Activated CD8-positive, alpha-beta memory T cell treated with anti-CD3 and anti-CD28 coated beads for 24 hours (primary cell): ENCODE measurements around the gene FZD2.
"Not testable (repeated sequence)": the region's sequence is repeated elsewhere in the genome, so short reads cannot be mapped to it uniquely, and the experiment has no call there.

ENCODE experiments used
- DNase-seq: peaks from one replicate; pipeline ENCODE4 v3.0.0-alpha.2; 2020

FZD2 gene

GRCh38 chr17:44556832-44557606 is at the start of gene FZD2:
Gene FZD2, plus strand, starts transcription at chr17:44557484. Its CDS starts 205 bp downstream, at chr17:44557689.
- peak; percentile 78 for DNase-seq

GRCh38 chr17:44511241-44512134 is 45.8 kb upstream of the FZD2 start:
- DNase-seq: peak; percentile 44

- no peak for DNase-seq
These were observed 39.3 kb upstream of the FZD2 start for GRCh38 chr17:44518032-44518431.

DNA sequence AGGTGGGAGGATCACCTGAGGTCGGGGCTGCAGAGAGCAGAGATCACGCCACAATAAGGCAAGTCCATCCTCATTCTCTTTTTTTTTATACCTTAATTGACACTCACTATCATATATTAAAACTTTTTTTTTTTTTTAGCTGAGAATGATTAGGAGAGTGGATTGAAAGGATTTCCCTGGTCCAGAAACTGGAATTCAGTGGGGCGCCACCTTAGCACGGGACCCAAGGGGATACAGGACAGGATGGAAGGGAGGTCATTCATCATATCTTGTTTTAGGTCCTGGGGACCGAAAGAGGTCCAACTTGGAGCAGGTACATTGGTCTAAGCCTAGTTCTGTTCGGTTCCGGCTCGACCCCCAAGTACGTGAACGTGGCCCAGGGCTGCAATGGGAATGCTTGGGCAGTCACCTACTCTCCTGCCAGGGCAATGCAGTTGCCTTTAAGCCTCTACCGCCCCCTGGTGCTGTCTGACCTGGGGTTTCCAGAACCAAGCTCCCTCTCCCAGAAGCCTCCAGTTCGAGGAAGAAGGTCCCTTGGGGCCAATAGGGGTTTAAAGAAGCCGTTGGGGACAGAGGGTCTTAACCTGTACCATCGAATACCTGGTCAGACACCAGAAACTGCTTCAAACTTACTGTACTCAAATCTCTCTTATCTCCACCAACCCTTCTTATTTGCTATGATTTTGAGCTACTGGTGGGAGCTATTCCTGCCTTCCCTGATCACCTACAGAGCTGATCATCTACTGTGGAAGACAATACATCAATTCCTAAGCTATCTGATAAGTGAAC is 34.2 kb upstream of the FZD2 start:
- peak; percentile 76 for DNase-seq

- DNase-seq: no peak
These were observed 33.7 kb upstream of the FZD2 start for GRCh38 chr17:44523672-44523972.

GRCh38 chr17:44527102-44527501 is 30.2 kb upstream of the FZD2 start:
- DNase-seq: no peak

DNA sequence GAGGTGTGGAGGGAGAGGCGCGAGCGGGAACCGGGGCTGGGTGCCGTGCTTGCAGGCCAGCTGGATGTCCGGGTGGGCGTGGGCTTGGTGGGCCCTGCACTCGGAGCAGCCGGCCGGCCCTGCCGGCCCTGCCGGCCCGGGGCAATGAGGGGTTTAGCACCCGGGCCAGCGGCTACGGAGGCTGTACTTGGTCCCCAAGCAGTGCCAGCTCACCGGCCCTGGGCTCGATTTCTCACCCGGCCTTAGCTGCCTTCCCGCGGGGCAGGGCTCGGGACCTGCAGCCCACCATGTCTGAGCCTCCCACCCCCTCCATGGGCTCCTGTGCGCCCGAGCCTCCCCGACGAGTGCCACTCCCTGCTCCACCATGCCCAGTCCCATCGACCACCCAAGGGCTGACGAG is 29.3 kb upstream of the FZD2 start:
- DNase-seq: no peak

- no peak for DNase-seq
These were observed 27.4 kb upstream of the FZD2 start for GRCh38 chr17:44529864-44530263.

DNA sequence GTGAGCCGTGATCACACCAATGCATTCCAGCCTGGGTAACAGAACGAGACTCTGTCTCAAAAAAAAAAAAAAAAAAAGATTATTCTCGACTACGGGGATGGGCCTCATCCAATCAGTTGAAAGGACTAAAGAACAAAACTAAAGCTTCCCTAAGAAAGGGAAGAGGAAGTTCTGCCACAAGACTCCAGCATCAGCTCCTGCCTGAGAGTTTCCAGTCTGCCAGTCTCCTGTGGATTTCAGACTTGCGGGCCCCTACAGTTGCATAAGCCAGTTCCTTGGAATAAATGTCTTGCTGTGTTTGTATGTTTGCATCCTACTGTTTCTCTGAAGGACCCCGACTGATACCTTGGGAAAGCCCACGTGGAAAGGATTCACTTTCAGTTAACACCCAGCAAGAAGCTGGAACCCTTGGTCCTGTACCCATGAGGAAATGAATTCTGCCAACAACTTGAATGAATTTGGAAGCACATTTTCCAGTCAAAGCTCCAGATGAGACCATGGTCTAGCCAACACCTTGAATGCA is 26.3 kb upstream of the FZD2 start:
- no peak for DNase-seq

- DNase-seq: peak; percentile 95
These were observed 23.6 kb upstream of the FZD2 start for GRCh38 chr17:44533533-44534246.

- no peak for DNase-seq
These were observed 21.0 kb upstream of the FZD2 start for GRCh38 chr17:44536090-44536953.

DNA sequence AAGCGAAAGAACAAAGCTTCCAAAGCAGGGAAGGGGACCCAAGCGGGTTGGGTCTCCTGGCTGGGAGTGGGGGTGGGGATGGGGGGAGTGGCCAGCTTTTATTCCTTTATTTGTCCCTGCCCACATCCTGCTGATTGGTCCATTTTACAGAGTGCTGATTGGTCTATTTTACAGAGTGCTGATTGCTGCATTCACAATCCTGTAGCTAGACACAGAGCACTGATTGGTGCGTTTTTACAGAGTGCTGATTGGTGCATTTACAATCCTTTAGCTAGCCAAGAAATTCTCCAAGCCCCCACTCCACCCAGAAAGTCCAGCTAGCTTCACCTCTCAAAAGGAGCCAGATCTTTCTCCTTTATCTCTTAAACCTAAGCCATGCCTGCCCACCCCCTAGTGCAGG is 19.4 kb upstream of the FZD2 start:
- DNase-seq: not testable (repeated sequence)

DNA sequence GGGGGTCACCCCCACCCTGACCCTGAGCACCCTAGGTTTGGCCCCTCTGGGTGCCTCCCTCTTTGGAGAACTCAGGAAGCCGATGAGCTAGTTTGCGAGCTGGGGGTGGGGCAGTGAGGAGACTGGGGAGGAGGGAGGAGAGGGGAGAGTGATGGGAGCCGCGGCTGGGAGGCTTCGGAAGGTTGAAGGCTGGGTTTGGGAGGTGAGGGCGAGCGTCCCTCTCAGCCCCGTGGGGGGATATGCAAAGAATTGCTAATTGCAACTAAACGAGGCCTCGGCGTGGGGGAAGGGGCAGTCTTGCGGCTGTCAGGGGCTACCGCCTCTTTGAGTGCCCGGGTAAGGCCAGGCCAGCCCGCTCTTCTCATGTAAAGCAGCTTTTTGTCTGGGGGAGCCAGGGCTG is 17.6 kb upstream of the FZD2 start:
- DNase-seq: no peak

DNA sequence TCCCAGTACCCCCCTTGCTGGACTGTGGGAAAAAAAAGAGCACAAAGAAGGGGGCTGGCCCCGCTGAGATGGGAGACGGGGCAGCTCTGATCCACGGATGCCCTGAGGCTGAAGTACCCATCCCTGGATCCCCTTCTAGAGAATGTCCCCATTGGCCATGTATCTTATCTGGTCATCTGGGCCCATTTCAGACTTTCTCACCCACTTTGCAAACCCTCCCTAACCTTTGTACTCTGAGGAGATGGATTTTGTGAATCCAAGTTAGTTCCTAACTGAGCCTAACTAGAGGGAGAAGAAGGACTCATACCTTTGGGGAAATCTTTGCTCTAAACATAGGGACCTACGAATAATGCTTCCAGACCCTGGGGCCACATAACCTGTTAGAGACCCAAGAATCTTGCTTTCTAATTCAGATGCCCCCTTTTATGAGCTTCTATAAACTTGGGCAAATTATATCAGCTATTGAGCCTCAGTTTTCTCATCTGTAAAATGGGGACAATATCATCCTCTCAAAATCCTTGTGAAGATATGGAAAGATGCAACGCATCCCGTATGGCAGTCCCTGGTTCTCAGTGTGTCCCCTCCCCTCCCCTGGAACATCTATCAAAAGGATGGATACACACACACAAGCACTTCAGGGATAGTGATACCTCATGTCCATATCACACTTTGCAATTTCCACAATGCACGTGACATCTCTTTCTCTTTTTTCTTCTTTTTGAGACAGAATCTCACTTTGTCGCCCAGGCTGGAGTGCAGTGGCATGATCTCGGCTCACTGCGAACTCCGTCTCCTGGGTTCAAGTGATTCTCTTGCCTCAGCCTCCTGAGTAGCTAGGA is 16.8 kb upstream of the FZD2 start:
- DNase-seq: no peak

DNA sequence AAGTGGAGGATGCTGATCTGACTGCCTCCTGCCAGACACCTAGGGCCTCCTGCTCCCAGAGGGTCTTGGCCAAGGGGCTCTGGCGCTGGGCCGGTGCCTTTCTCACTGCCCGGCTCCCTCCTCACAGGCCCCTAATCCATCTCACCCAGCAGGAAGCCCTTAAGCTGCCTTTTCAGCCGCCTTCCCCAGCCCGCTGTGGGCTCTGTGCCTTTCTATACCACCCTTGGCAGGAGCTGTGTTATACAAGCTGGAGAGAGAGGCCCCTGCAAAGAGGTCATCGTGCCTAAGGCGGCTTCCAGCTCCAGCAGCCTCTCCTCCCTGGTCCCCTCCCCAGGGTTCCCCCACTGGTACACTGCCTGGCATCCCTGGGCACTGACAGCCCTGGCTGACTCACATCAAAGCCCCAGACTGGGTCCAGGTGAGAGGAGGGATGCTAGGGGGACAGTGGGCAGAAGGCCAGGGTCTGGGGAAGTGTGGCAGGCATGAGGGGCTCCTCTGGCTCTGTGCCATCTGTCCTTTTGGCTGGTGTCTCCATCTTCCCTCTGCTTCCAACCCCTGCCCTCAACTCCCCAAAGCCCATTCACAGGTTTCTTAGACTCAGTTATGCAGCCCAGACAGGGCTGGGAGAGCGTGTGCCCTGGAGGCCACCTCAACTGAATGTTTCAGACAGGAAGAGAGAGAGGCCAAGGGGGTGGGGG is 15.3 kb upstream of the FZD2 start:
- DNase-seq: no peak

DNA sequence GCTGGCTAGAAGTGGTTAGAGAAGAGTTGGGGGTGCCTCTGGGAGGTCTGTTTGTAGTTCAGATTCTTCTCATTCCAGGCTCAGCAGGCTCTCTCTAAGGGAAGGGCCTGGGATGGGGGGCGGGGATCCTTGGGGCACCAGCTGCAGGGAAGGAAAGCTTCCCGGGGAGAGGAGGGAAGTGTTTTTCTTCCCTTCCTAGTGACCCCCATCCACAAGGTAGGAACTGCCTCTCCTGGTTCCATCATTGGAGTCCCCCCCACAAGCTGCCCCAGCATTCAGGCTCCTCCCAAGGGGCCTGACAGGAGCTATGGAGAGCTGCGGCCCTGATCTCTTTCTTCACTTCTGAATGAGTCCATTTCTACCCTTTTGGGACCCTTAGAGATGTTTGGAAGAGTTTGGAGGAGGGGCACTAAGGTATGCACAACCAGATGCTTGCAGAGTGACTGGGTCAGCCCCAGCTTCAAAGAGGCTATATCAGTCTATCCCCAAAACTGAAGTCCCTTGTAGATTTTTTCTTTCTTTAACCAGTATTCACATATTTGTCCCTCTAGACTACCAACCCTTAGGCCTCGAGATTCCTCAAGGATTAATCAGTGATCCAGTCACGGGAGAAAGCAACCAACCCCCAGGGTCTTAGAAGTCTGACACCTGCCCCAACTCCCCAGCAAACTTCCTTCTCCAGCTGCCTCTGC is 13.9 kb upstream of the FZD2 start:
- DNase-seq: no peak

- no peak for DNase-seq
These were observed 13.3 kb upstream of the FZD2 start for GRCh38 chr17:44543905-44544523.

DNA sequence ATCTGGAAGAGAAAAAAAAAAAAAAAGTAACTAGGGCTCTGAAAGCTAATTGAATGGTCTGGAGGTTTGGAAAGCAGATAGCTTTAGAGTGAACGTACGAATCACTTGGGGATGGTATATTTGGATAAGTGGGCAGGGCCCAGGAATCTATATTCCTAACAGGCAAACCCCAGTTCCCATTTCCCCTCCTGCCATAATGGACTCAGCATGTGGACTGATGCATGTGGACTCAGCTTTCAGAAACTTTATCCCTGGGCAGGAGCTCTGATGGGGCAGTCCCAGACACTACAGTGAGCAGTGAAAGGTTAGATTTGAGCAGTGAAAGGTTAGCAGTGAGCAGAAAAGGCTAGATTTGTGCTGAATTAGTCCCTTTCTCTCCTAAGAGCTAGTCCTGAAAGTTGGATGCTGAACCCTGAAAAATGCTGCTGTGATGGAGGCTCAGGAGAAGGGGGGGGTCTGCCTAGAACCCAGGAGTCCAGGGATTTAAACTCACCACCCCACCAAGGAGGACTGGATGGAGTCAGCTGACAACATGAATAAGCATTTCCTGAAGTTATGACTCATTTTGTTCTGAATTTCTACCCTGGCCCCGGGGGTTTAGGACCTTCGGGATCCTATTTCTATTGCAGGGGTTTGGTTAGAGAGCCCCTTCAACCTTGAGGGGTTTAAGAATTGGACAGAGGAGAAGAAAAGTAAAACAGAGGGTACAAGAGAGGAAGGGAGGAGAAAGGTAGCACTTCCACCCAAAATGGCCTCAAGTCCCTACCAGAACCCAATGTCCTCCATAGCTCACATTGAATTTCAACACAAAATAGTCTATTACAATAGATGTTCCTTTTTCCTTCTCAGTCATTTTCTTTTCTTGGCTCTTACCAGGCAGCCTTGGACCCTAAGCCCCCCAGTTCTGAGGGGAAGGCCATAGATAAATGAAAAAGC is 10.3 kb upstream of the FZD2 start:
- DNase-seq: no peak
